Keratinocyte (primary cell): Measurements from ENCODE around the gene OR11H7. TPM values are rescaled to one million over a fixed set of nuclear protein-coding genes. Genes with fewer than 3 reads are reported as not detected.
"Not testable (repeated sequence)": the region's sequence is repeated elsewhere in the genome, so short reads cannot be mapped to it uniquely, and the experiment has no call there.

Source experiments
- DNase-seq: peaks from one replicate; pipeline ENCODE4 v3.0.0-alpha.2; 2011; ENCODE audit warnings: low read depth, missing footprints, low spot score
- FAIRE-seq: peaks from 2 replicates; lab custom pipeline; 2011; peaks lifted over from hg19 to GRCh38; lab: Jason Lieb, UNC
- H2AFZ ChIP-seq: 2 replicates; pipeline ENCODE4 v1.6.0; 2012; ENCODE audit warnings: low read length, control low read depth, inconsistent platforms; ENCODE audit not compliant: control insufficient read depth
- H3K27ac ChIP-seq: 2 replicates; pipeline ENCODE4 v1.5.1; 2011; ENCODE audit warnings: low read length; ENCODE audit not compliant: control insufficient read depth, insufficient read depth
- H3K27me3 ChIP-seq: 3 replicates; pipeline ENCODE4 v1.6.0; 2011; ENCODE audit warnings: low read length; ENCODE audit not compliant: control insufficient read depth, insufficient read depth; ENCODE audit errors: extremely low read depth
- H3K36me3 ChIP-seq, 2 experiments: 2 replicates in 1 of 2; 3 replicates in 1 of 2; pipeline ENCODE4 v1.5.1; 2011; ENCODE audit warnings: low read length in 2 of 2, mild to moderate bottlenecking in 1 of 2; ENCODE audit not compliant: control insufficient read depth in 2 of 2, insufficient read depth in 2 of 2; ENCODE audit errors: extremely low read depth in 1 of 2
- H3K4me1 ChIP-seq: 3 replicates; pipeline ENCODE4 v1.5.1; 2011; ENCODE audit warnings: low read length; ENCODE audit not compliant: control insufficient read depth, insufficient read depth; ENCODE audit errors: extremely low read depth
- H3K4me2 ChIP-seq: 3 replicates; pipeline ENCODE4 v1.6.0; 2011; ENCODE audit warnings: low read depth, low read length; ENCODE audit not compliant: control insufficient read depth, insufficient read depth; ENCODE audit errors: extremely low read depth
- H3K4me3 ChIP-seq, 3 experiments: fragments of 200-600 bp in 1 of 3; sonication (generic) in 1 of 3; 2 replicates in 2 of 3; 3 replicates in 1 of 3; pipeline ENCODE4 v1.5.1; 2011 to 2016; ENCODE audit warnings: low read length in 3 of 3, mild to moderate bottlenecking in 3 of 3, control low read depth in 2 of 3, inconsistent platforms in 1 of 3, low read depth in 1 of 3, mixed read lengths in 1 of 3, mixed run types in 1 of 3, moderate library complexity in 1 of 3; ENCODE audit not compliant: control insufficient read depth in 2 of 3, insufficient read depth in 2 of 3; ENCODE audit errors: extremely low read depth in 1 of 3
- H3K79me2 ChIP-seq: 2 replicates; pipeline ENCODE4 v1.6.0; 2012; ENCODE audit warnings: low read length; ENCODE audit not compliant: control insufficient read depth, insufficient read depth
- H3K9ac ChIP-seq: 3 replicates; pipeline ENCODE4 v1.6.0; 2011; ENCODE audit warnings: low read length; ENCODE audit not compliant: control insufficient read depth, insufficient read depth; ENCODE audit errors: extremely low read depth
- H3K9me1 ChIP-seq: 3 replicates; pipeline ENCODE4 v1.6.0; 2011; ENCODE audit warnings: low read length; ENCODE audit not compliant: control insufficient read depth, insufficient read depth; ENCODE audit errors: extremely low read depth
- H3K9me3 ChIP-seq: 2 replicates; pipeline ENCODE4 v1.5.1; 2012; ENCODE audit warnings: low read depth, low read length; ENCODE audit not compliant: control insufficient read depth
- H4K20me1 ChIP-seq: 3 replicates; pipeline ENCODE4 v1.6.0; 2011; ENCODE audit warnings: low read length; ENCODE audit not compliant: control insufficient read depth, insufficient read depth; ENCODE audit errors: extremely low read depth
- CTCF ChIP-seq, 3 experiments: IDR thresholded peaks in 1 of 3; conservative IDR thresholded peaks in 1 of 3; optimal IDR thresholded peaks in 1 of 3; 2 replicates in 2 of 3; 3 replicates in 1 of 3; pipeline versions ENCODE3 to v1.5.1; 2011; ENCODE audit warnings: low read length in 3 of 3, mild to moderate bottlenecking in 3 of 3, moderate library complexity in 2 of 3, control low read depth in 1 of 3, inconsistent platforms in 1 of 3; ENCODE audit not compliant: insufficient read depth in 2 of 3; ENCODE audit errors: extremely low read depth in 1 of 3
- EZH2 ChIP-seq: IDR thresholded peaks from one replicate; pipeline ENCODE4 v1.6.1; 2012; ENCODE audit warnings: inconsistent platforms, mild to moderate bottlenecking, low read length, moderate library complexity
- dilution Hi-C: fragments of 300-500 bp; cut with MboI; formaldehyde crosslinking; loops from one replicate; pipeline ENCODE4 v1.7.0; 2020; ENCODE audit warnings: low sequenced_read_pairs; ENCODE audit not compliant: extremely low pct_ligation_motif_present
- polyA plus RNA-seq, 5 experiments: library from polyadenylated mRNA; depleted of rRNA in 3 of 5; stranded (reverse) in 3 of 5; stranded (forward) in 1 of 5; unstranded in 1 of 5; fragments of >200 nt; gene quantifications; 1 replicate in 1 of 5; 2 replicates in 3 of 5; 3 replicates in 1 of 5; pipeline versions ENCODE4 v1.2.1 to v1.2.3, GENCODE V29; 2011 to 2012; ENCODE audit warnings: missing spikeins in 2 of 5, low read depth in 1 of 5, low replicate concordance in 1 of 5

Gene OR11H7
- polyA plus RNA-seq, 1 donor (not counting 4 experiments of a cell fraction or from before 2014, with no cell fraction given) = not detected

- no peak overlapping the region for H3K4me2 ChIP-seq
- H3K9me3 ChIP-seq = no peaks in the 10 kb centered on the region
- no peaks in the 10 kb centered on the region for H3K36me3 ChIP-seq
- H3K27ac ChIP-seq = no peak overlapping the region
- FAIRE-seq (no peak), DNase-seq (no peak)
- no peaks in the 10 kb centered on the region for H3K27me3 ChIP-seq
- H4K20me1 ChIP-seq = no peaks in the 10 kb centered on the region
- H3K4me3 ChIP-seq = no peak overlapping the region
- no peaks in the 10 kb centered on the region for H3K9me1 ChIP-seq
- dilution Hi-C loops = no loop called here
- H3K4me1 ChIP-seq = no peaks in the 10 kb centered on the region
- no peaks in the 10 kb centered on the region for H3K79me2 ChIP-seq
- no peak overlapping the region for H2AFZ ChIP-seq
- H3K9ac ChIP-seq = no peak overlapping the region
- TF ChIP-seq EZH2 (no peak), CTCF (optimal IDR thresholded peaks at IDR 0.05 in 1 of 3, IDR thresholded peaks at IDR 0.05 in 1 of 3, conservative IDR thresholded peaks at IDR 0.05 in 1 of 3; ENCODE audit: extremely low read depth in 1 of 3, insufficient read depth in 2 of 3, low read length in 3 of 3) (no peak)
Observed at GRCh38 chr14:20219033-20219432, 9.7 kb upstream of the OR11H7 start.

GRCh38 chr14:20223410-20223809, 5.4 kb upstream of the OR11H7 start, which contains the start of gene OR11H6:
OR11H6 (plus strand) TSS chr14:20223710; CDS start chr14:20223710, 0 bp downstream.
- H3K36me3 ChIP-seq = no peaks in the 10 kb centered on the region

GRCh38 chr14:20235415-20235814, 6.6 kb downstream of the OR11H7 start:
- H3K27me3 ChIP-seq, dilution Hi-C loops, DNase-seq, H2AFZ ChIP-seq, H3K9ac ChIP-seq, H3K79me2 ChIP-seq, H3K4me2 ChIP-seq, H3K9me3 ChIP-seq, FAIRE-seq, H3K36me3 ChIP-seq, H3K9me1 ChIP-seq, H4K20me1 ChIP-seq, H3K4me1 ChIP-seq, H3K4me3 ChIP-seq, H3K27ac ChIP-seq: not testable (repeated sequence)

More at GRCh38 chr14:20223410-20223809, 5.4 kb upstream of the OR11H7 start, which contains the start of gene OR11H6:
- Histone ChIP-seq H3K79me2 (no peaks in the 10 kb centered on the region), H2AFZ (no peak within 1 kb of the TSS), H3K4me2 (no peak within 1 kb of the TSS), H3K4me3 (no peak within 1 kb of the TSS), H3K27ac (no peak within 1 kb of the TSS), H3K27me3 (no peaks in the 10 kb centered on the region), H3K9ac (no peak within 1 kb of the TSS), H3K9me3 (no peaks in the 10 kb centered on the region), H3K4me1 (no peaks in the 10 kb centered on the region), H4K20me1 (no peaks in the 10 kb centered on the region), H3K9me1 (no peaks in the 10 kb centered on the region)
- dilution Hi-C loops = no loop called here
- no peak for FAIRE-seq
- TF ChIP-seq CTCF (optimal IDR thresholded peaks at IDR 0.05 in 1 of 3, IDR thresholded peaks at IDR 0.05 in 1 of 3, conservative IDR thresholded peaks at IDR 0.05 in 1 of 3; ENCODE audit: extremely low read depth in 1 of 3, insufficient read depth in 2 of 3, low read length in 3 of 3) (no peak), EZH2 (no peak)
- no peak for DNase-seq
